ENCODE measurements around the gene DHRS3. TPM values are rescaled to one million over a fixed set of nuclear protein-coding genes. Genes with fewer than 3 reads are reported as not detected.

Gene DHRS3
- total RNA-seq, 1 experiment from 2014 or later, result 154 TPM

DNA sequence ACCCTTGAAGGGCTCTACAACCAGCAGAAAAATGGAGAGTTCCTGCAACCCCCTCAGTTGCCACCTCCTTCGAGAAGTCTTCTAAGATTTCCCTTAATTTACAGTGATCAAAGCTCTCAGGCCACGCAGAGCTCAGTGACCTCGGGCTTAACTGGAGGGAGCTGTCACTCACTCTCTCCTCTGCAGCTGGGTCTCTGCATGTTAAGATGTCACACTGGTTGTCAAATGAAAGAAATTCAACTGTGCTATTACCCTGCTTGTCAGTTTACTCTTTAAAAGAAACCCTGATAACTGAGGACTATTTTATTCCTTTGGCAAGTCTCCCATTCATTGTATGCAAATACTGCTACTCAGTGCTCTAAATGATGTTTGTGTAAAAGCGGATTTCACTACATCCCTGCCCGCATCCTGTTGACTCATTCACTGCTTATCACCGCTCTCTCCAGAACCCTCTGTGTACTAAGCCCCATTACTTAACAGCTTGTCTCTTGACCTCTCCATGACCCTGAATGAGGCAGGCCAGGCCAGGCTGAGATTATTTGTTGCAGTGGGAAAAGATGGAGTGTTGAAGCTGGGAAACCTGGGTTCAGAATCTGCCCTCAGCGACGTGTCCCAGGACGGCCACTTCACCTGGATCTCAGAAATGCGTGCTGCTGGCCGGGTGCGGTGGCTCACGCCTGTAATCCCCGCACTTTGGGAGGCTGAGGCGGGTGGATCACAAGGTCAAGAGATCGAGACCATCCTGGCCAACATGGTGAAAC lies 13.7 kb downstream of the DHRS3 start:
- CTCF ChIA-PET, result interaction anchor here (0.6 to 0.7 kb wide), 2 partner anchors 12 to 100 kb away, joined by 4 to 5 read pairs; no protein-coding TSS in a partner anchor
- Histone ChIP-seq H3K9me2 (ENCODE audit: insufficient read depth) (no peaks in the 10 kb centered on the region), H3F3A (ENCODE audit: insufficient read depth, low read depth) (peaks cover 62% of the 10 kb centered on the region), H3K27me3 (ENCODE audit: insufficient read depth, low read depth) (no peaks in the 10 kb centered on the region), H3K4me3 (no peak overlapping the region; the same call in 1 of the 2 replicates), H2AFZ (no peak overlapping the region), H3K36me3 (ENCODE audit: low read depth) (peaks cover 18% of the 10 kb centered on the region), H3K4me1 (replicated peaks; ENCODE audit: insufficient read depth) (peaks cover 56% of the 10 kb centered on the region), H3K9me3 (ENCODE audit: insufficient read depth, low read depth) (no peaks in the 10 kb centered on the region), H3K79me2 (ENCODE audit: low read depth) (peaks cover 88% of the 10 kb centered on the region), H3K4me2 (peak overlapping the region; percentile 64), H3K27ac (peak overlapping the region; percentile 68), H4K20me1 (ENCODE audit: insufficient read depth) (0 out of 2 replicates have a peak, but pooled peaks cover 3% of the 10 kb centered on the region)
- intact Hi-C loops (cut with micrococcal nuclease; ENCODE audit: unreplicated experiment), result loop anchor here (1.0 kb wide), 1 partner anchor 15 kb away; no protein-coding TSS in a partner anchor
- POLR2A ChIA-PET (ENCODE audit: unreplicated experiment), result interaction anchor here (0.6 to 1.0 kb wide), 5 partner anchors 8 to 1371 kb away, joined by 3 to 6 read pairs (median 4); no protein-coding TSS in a partner anchor
- no peak for TF ChIP-seq EZH2 (IDR thresholded peaks at IDR 0.05; ENCODE audit: low read depth)
- BruUV-seq (replicated peaks), result TSS peak; percentile 3
- DNase-seq, result peak; percentile 66 to 94

DNA sequence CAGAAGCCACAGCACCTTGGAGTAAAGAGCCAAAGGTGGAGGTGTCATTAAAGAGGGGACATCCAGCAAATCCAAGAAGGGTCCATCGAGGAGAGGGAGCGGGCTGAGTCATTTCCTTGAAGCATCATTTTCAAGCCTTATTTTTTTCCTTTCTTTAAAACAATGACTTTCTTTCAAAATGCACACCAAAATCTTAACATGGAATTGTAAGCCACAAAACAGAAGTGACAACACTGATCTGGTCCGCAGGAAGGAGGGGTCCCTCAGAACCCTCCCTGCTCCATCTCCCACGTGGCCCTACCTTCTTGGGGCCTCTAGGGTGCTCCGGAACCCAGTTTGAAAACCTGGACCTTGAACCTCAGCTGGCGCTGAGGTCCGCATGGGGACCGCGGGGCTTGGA lies 14.8 kb downstream of the DHRS3 start:
- CTCF ChIA-PET, result no interaction called here

DNA sequence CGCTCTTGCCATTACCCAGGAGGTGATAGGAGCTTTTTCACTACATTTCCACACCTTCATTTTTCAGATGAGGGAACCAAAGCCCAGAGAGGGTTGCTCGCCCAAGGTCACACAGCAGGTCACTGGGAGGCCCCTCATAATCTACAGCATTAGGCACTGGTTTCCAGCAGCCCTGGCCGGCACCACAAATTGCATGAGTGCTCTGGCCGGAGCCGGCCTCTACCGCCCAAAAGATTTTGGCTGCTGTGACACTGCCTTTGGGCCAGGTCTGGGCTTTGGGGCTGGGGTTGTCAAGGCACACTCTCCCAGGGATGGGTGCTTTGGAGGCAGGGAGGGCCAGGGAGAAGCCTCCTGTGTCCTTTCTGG lies 15.4 kb downstream of the DHRS3 start:
- no peak for TF ChIP-seq EZH2 (IDR thresholded peaks at IDR 0.05; ENCODE audit: low read depth)
- TF ChIP-seq, protein P1, sequence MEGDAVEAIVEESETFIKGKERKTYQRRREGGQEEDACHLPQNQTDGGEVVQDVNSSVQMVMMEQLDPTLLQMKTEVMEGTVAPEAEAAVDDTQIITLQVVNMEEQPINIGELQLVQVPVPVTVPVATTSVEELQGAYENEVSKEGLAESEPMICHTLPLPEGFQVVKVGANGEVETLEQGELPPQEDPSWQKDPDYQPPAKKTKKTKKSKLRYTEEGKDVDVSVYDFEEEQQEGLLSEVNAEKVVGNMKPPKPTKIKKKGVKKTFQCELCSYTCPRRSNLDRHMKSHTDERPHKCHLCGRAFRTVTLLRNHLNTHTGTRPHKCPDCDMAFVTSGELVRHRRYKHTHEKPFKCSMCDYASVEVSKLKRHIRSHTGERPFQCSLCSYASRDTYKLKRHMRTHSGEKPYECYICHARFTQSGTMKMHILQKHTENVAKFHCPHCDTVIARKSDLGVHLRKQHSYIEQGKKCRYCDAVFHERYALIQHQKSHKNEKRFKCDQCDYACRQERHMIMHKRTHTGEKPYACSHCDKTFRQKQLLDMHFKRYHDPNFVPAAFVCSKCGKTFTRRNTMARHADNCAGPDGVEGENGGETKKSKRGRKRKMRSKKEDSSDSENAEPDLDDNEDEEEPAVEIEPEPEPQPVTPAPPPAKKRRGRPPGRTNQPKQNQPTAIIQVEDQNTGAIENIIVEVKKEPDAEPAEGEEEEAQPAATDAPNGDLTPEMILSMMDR (conservative IDR thresholded peaks at IDR 0.05), result no peak
- no peak overlapping the region for H3K4me3 ChIP-seq
- H3K9me3 ChIP-seq (ENCODE audit: insufficient read depth, low read depth), result no peaks in the 10 kb centered on the region
- no peaks in the 10 kb centered on the region for H3K27me3 ChIP-seq (ENCODE audit: insufficient read depth, low read depth)
- H4K20me1 ChIP-seq (ENCODE audit: insufficient read depth), result no peaks in the 10 kb centered on the region
- H3K9me2 ChIP-seq (ENCODE audit: insufficient read depth), result no peaks in the 10 kb centered on the region
- peaks cover 18% of the 10 kb centered on the region for H3K36me3 ChIP-seq (ENCODE audit: low read depth)
- BruUV-seq (replicated peaks), result no TSS peak
- POLR2A ChIA-PET (ENCODE audit: unreplicated experiment), result no interaction called here
- peaks cover 72% of the 10 kb centered on the region for H3K4me1 ChIP-seq (replicated peaks; ENCODE audit: insufficient read depth)
- H3K27ac ChIP-seq, result no peak overlapping the region
- H3K79me2 ChIP-seq (ENCODE audit: low read depth), result peaks cover 88% of the 10 kb centered on the region
- CTCF ChIA-PET, result no interaction called here
- intact Hi-C loops (cut with micrococcal nuclease; ENCODE audit: unreplicated experiment), result no loop called here
- no peak for DNase-seq
- H2AFZ ChIP-seq, result no peak overlapping the region
- H3K4me2 ChIP-seq, result peak overlapping the region; percentile 64; the same call in 1 of the 2 replicates
- peaks cover 65% of the 10 kb centered on the region for H3F3A ChIP-seq (ENCODE audit: insufficient read depth, low read depth)

More for the DNA sequence above, 14.8 kb downstream of the DHRS3 start:
- H4K20me1 ChIP-seq (ENCODE audit: insufficient read depth), result no peaks in the 10 kb centered on the region
- no peak overlapping the region for H2AFZ ChIP-seq
- H3K9me3 ChIP-seq (ENCODE audit: insufficient read depth, low read depth), result no peaks in the 10 kb centered on the region
- H3K9me2 ChIP-seq (ENCODE audit: insufficient read depth), result no peaks in the 10 kb centered on the region
- H3K4me3 ChIP-seq, result no peak overlapping the region; the same call in 1 of the 2 replicates
- H3K36me3 ChIP-seq (ENCODE audit: low read depth), result peaks cover 18% of the 10 kb centered on the region
- H3K4me1 ChIP-seq (replicated peaks; ENCODE audit: insufficient read depth), result peaks cover 66% of the 10 kb centered on the region
- DNase-seq, result no peak
- intact Hi-C loops (cut with micrococcal nuclease; ENCODE audit: unreplicated experiment), result no loop called here
- peak overlapping the region; percentile 64 for H3K4me2 ChIP-seq
- peaks cover 61% of the 10 kb centered on the region for H3F3A ChIP-seq (ENCODE audit: insufficient read depth, low read depth)
- peaks cover 88% of the 10 kb centered on the region for H3K79me2 ChIP-seq (ENCODE audit: low read depth)
- POLR2A ChIA-PET (ENCODE audit: unreplicated experiment), result no interaction called here
- no peaks in the 10 kb centered on the region for H3K27me3 ChIP-seq (ENCODE audit: insufficient read depth, low read depth)
- H3K27ac ChIP-seq, result peak overlapping the region; percentile 68; the same call in 1 of the 2 replicates
- TF ChIP-seq, protein P1 (conservative IDR thresholded peaks at IDR 0.05), result no peak
- no peak for TF ChIP-seq EZH2 (IDR thresholded peaks at IDR 0.05; ENCODE audit: low read depth)
- no TSS peak for BruUV-seq (replicated peaks)

Measured in PC-9 (cell line).